Fibroblast of mammary gland (primary cell): ENCODE measurements around the gene GRM2.

Source experiments
- DNase-seq: peaks from one replicate; pipeline ENCODE4 v3.0.0-alpha.2; 2010; ENCODE audit warnings: low read depth
- H3K4me3 ChIP-seq: 2 replicates; pipeline ENCODE4 v1.5.1; 2011; ENCODE audit warnings: low read depth, mild to moderate bottlenecking, low read length, moderate library complexity; ENCODE audit not compliant: control insufficient read depth
- TF ChIP-seq, protein P1 (sequence below): conservative IDR thresholded peaks from 2 replicates; pipeline ENCODE4 v1.5.1; 2011; ENCODE audit warnings: low read depth, low read length, inconsistent platforms; ENCODE audit not compliant: control insufficient read depth, insufficient read depth

Gene GRM2

DNA sequence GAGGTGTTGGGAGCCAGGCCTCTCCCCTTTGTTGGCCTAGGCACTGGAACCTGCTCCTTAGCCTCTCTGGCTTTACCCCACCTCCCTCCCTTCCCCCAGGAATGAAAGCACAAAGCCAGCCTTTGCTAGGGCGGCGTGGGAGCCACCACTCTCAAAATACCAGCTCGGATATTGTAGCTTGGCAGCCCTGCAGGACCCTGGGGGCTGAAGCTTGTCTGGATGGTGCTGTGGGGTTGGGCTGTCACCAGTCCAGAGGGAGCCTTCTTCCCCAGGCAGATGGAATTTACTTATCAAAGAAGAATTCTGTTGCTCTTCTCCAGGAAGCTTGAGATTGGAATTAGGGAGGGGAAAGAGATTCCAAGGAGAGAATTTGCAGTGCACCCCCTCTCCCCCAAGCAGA is 14.9 kb upstream of the GRM2 start:
- no peak for DNase-seq
- no peak overlapping the region for H3K4me3 ChIP-seq
- TF ChIP-seq, protein P1, sequence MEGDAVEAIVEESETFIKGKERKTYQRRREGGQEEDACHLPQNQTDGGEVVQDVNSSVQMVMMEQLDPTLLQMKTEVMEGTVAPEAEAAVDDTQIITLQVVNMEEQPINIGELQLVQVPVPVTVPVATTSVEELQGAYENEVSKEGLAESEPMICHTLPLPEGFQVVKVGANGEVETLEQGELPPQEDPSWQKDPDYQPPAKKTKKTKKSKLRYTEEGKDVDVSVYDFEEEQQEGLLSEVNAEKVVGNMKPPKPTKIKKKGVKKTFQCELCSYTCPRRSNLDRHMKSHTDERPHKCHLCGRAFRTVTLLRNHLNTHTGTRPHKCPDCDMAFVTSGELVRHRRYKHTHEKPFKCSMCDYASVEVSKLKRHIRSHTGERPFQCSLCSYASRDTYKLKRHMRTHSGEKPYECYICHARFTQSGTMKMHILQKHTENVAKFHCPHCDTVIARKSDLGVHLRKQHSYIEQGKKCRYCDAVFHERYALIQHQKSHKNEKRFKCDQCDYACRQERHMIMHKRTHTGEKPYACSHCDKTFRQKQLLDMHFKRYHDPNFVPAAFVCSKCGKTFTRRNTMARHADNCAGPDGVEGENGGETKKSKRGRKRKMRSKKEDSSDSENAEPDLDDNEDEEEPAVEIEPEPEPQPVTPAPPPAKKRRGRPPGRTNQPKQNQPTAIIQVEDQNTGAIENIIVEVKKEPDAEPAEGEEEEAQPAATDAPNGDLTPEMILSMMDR, result no peak

DNA sequence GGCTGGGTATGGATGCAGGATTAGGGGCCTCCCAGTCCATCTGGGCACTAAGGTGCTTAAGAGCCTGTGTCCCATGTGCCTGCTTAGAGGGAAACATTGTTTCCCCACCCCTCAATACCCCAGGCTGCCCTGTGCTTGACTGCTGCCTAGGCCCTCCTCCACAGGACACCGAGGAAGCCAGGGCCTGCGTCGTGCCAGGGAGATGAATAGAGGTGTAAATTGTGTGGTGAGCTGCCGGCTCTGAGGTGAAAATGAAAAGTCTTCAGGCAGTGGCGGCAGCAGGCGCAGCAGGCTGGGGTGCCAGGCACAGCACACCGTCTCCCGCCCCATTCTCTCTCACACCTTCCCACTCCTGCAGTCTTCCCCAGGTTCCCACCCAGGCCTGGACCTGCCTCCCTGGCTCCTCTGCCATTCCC is 13.9 kb upstream of the GRM2 start:
- DNase-seq, result no peak
- TF ChIP-seq, protein P1, result no peak
- no peak overlapping the region for H3K4me3 ChIP-seq

- DNase-seq, result no peak
- H3K4me3 ChIP-seq, result no peak overlapping the region
- TF ChIP-seq, protein P1, result no peak
Measured at GRCh38 chr3:51696954-51697353, 9.9 kb upstream of the GRM2 start.

GRCh38 chr3:51698209-51698608 is 8.7 kb upstream of the GRM2 start:
- DNase-seq, result no peak
- TF ChIP-seq, protein P1, result no peak
- no peak overlapping the region for H3K4me3 ChIP-seq

DNA sequence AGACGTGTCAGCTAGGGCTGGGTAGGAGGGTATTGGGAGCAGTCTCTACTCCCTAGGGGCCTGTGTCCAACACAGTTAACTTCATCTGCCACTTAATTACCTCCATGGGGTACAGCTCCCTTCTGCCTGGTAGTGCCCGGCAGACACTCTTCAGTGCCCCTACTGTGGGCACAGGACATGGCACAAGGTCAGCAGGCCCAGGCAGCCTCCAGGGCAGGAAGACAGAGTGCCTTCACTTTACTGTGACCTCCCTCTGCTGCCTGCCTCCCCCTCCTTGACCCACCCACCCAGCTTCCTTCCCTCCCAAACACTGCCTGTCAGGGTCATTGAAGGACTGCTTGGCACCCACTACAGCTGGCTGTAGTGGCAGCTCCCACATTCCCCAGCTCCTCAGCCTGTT is 6.5 kb upstream of the GRM2 start:
- no peak overlapping the region for H3K4me3 ChIP-seq
- DNase-seq, result no peak
- TF ChIP-seq, protein P1, result no peak

DNA sequence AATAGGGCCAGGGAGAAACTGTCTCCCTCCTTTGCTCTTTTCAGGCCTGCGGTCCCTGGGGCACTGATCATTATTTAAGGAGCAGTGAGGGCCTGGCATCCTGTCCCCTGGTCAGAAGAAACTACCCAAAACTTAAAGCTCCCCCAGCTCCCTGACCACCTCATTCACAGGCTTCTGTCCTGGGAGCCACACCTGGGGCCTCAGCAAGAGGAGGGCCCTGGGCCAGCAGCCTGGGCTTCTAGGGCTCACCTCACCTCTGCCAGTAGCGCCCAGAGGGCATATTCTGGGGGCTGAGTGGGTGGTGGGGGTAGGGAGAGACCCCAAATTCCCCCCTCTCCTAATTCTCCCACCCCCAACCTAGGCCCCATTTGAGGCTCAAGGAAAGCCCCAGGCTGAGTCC is 4.7 kb upstream of the GRM2 start:
- TF ChIP-seq, protein P1, result no peak
- DNase-seq, result no peak
- no peak overlapping the region for H3K4me3 ChIP-seq
